ENCODE data around the gene AK5. TPM values are rescaled to one million over a fixed set of nuclear protein-coding genes. Genes with fewer than 3 reads are reported as not detected.

AK5 gene
- total RNA-seq, 1 experiment from 2014 or later: 3.8 TPM

DNA sequence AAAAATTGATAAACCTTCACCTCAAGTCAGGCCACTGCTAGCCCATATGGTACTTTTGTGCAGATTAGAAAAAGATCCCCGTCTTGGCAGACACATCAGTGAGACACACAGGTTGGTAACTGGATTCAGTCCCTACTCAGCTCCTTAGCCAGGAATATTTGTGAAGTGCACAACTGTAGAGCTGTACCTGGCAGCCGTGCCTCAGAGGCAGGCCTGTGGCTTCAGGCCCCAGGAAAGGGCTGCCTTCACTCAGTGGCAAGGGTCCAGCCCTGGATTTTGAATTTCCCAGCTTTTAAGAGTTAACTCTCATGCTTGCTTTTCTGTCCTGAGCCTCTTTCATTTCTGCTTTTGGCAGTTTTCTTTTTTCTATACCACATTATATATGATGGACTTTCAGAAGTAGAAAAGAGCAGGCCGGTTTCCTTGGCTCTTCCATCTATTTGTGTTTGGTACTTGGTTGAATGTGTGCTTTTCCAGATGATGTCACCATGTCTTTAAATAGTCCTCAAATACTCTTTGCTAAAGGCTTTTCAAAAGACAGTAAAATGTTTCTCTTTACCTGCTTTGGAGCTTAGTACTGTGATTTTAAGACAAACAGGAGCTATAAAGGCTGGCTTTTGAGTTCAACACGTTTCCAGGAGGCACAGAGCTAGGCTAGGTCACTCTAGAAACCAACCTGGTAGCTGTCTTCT is 186.6 kb downstream of the AK5 start:
- CTCF ChIA-PET: no interaction called here
- Histone ChIP-seq H3K4me3 (ENCODE audit: low read length) (no peak overlapping the region), H3K27me3 (ENCODE audit: low read length) (no peaks in the 10 kb centered on the region), H3K27ac (ENCODE audit: low read length) (no peak overlapping the region), H3K79me2 (ENCODE audit: low read length) (no peaks in the 10 kb centered on the region), H3K9me3 (ENCODE audit: low read length) (no peaks in the 10 kb centered on the region), H3K36me3 (ENCODE audit: low read depth, low read length) (no peaks in the 10 kb centered on the region), H3K9me2 (replicated peaks; ENCODE audit: low read length) (no peaks in the 10 kb centered on the region), H3K4me2 (ENCODE audit: low read length) (no peak overlapping the region), H3F3A (ENCODE audit: low read length, unreplicated experiment) (no peaks in the 10 kb centered on the region), H3K9ac (ENCODE audit: low read length) (no peak overlapping the region), H2AFZ (ENCODE audit: low read length) (no peak overlapping the region), H3K4me1 (ENCODE audit: insufficient read depth, low read length) (peaks cover 8% of the 10 kb centered on the region; the same call in 1 of the 2 replicates), H4K20me1 (ENCODE audit: low read length) (no peaks in the 10 kb centered on the region)
- ATAC-seq: no peak; the same call in 1 of the 2 replicates
- DNase-seq: no peak
- TF ChIP-seq EZH2phosphoT487 (IDR thresholded peaks at IDR 0.05; ENCODE audit: borderline replicate concordance, low read length) (no peak), EZH2 (IDR thresholded peaks at IDR 0.05; ENCODE audit: low read length, unreplicated experiment) (no peak)
- TF ChIP-seq, protein P1, sequence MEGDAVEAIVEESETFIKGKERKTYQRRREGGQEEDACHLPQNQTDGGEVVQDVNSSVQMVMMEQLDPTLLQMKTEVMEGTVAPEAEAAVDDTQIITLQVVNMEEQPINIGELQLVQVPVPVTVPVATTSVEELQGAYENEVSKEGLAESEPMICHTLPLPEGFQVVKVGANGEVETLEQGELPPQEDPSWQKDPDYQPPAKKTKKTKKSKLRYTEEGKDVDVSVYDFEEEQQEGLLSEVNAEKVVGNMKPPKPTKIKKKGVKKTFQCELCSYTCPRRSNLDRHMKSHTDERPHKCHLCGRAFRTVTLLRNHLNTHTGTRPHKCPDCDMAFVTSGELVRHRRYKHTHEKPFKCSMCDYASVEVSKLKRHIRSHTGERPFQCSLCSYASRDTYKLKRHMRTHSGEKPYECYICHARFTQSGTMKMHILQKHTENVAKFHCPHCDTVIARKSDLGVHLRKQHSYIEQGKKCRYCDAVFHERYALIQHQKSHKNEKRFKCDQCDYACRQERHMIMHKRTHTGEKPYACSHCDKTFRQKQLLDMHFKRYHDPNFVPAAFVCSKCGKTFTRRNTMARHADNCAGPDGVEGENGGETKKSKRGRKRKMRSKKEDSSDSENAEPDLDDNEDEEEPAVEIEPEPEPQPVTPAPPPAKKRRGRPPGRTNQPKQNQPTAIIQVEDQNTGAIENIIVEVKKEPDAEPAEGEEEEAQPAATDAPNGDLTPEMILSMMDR (conservative IDR thresholded peaks at IDR 0.05; ENCODE audit: low read depth, low read length): no peak
- BruUV-seq (replicated peaks): no TSS peak
- POLR2A ChIA-PET (ENCODE audit: unreplicated experiment): no interaction called here
- intact Hi-C loops (cut with micrococcal nuclease): no loop called here

DNA sequence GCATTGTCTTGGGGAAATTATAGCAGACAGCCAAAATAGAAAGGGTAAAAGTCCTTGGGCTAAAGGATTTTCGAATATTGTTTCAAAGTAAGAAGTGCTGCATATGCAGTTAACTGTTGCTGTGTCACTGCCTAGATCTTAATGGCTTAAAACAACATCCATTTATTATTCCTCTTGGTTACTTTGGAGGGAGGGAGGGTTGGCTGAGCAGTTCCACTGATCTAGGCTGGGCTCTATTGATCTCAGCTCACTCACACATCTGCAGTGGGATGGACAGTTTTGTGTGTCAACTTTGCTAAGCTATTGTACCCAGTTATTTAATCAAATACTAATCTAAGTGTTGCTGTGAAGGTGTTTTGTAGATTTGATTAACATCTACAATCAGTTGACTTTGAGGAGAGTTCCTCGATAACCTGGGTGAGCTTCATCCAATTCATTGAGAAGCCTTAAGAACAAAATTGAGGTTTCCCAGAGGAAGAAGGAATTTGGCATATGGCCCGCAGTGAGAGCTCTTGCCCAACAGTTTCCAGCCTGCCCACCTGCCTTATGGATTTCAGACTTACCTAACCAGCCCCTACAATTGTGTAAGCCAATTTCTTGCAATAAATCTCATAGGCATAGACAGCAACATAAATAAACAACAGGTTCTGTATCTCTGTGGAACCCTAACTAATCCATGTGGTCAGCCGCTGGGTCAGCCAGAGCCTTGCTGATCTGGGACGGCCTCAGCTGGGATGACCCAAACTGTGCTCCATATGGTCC is 187.3 kb downstream of the AK5 start:
- no peaks in the 10 kb centered on the region for H3K9me2 ChIP-seq (replicated peaks; ENCODE audit: low read length)
- no peak for ATAC-seq
- no peak for DNase-seq
- no peaks in the 10 kb centered on the region for H3K27me3 ChIP-seq (ENCODE audit: low read length)
- no peak overlapping the region for H3K9ac ChIP-seq (ENCODE audit: low read length)
- CTCF ChIA-PET: no interaction called here
- intact Hi-C loops (cut with micrococcal nuclease): no loop called here
- H2AFZ ChIP-seq (ENCODE audit: low read length): no peak overlapping the region
- H3F3A ChIP-seq (ENCODE audit: low read length, unreplicated experiment): no peaks in the 10 kb centered on the region
- no peak overlapping the region for H3K27ac ChIP-seq (ENCODE audit: low read length)
- H3K36me3 ChIP-seq (ENCODE audit: low read depth, low read length): no peaks in the 10 kb centered on the region
- POLR2A ChIA-PET (ENCODE audit: unreplicated experiment): no interaction called here
- BruUV-seq (replicated peaks): no TSS peak
- peaks cover 15% of the 10 kb centered on the region for H3K4me1 ChIP-seq (ENCODE audit: insufficient read depth, low read length)
- H4K20me1 ChIP-seq (ENCODE audit: low read length): no peaks in the 10 kb centered on the region
- no peak overlapping the region for H3K4me2 ChIP-seq (ENCODE audit: low read length)
- no peaks in the 10 kb centered on the region for H3K9me3 ChIP-seq (ENCODE audit: low read length)
- TF ChIP-seq EZH2 (IDR thresholded peaks at IDR 0.05; ENCODE audit: low read length, unreplicated experiment) (no peak), EZH2phosphoT487 (IDR thresholded peaks at IDR 0.05; ENCODE audit: borderline replicate concordance, low read length) (no peak)
- TF ChIP-seq, protein P1 (conservative IDR thresholded peaks at IDR 0.05; ENCODE audit: low read depth, low read length): no peak
- no peaks in the 10 kb centered on the region for H3K79me2 ChIP-seq (ENCODE audit: low read length)
- H3K4me3 ChIP-seq (ENCODE audit: low read length): no peak overlapping the region

DNA sequence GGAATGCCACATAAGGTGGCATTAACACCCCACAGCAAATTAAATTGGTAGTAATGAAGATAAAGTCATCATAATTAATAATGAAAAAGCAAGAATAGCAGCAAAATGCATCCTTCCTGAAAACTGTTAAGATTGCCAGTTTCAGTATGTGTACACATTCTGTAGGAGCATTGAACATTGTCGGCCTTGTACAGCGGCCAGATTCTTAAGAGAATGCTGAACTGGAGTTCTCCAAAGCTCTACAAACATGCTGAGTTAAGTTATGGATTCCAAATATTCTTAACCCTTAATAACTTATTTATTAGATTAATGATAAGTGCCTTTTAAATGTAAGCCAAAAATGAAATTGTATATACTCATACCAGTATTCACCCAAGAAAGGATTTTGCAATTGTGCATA is 189.9 kb downstream of the AK5 start:
- Histone ChIP-seq H3F3A (ENCODE audit: low read length, unreplicated experiment) (no peaks in the 10 kb centered on the region), H3K27me3 (ENCODE audit: low read length) (no peaks in the 10 kb centered on the region), H4K20me1 (ENCODE audit: low read length) (no peaks in the 10 kb centered on the region), H3K36me3 (ENCODE audit: low read depth, low read length) (no peaks in the 10 kb centered on the region), H3K4me1 (ENCODE audit: insufficient read depth, low read length) (peaks cover 18% of the 10 kb centered on the region), H3K4me3 (ENCODE audit: low read length) (no peak overlapping the region), H2AFZ (ENCODE audit: low read length) (no peak overlapping the region), H3K79me2 (ENCODE audit: low read length) (no peaks in the 10 kb centered on the region), H3K9me3 (ENCODE audit: low read length) (no peaks in the 10 kb centered on the region), H3K27ac (ENCODE audit: low read length) (no peak overlapping the region), H3K9me2 (replicated peaks; ENCODE audit: low read length) (no peaks in the 10 kb centered on the region), H3K4me2 (ENCODE audit: low read length) (no peak overlapping the region), H3K9ac (ENCODE audit: low read length) (no peak overlapping the region)
- ChIA-PET CTCF (no interaction called here), POLR2A (ENCODE audit: unreplicated experiment) (interaction anchor here (0.6 kb wide), 1 partner anchor 81 kb away, joined by 4 read pairs; no protein-coding TSS in a partner anchor)
- no TSS peak for BruUV-seq (replicated peaks)
- intact Hi-C loops (cut with micrococcal nuclease): no loop called here
- DNase-seq (no peak), ATAC-seq (no peak)
- no peak for TF ChIP-seq EZH2 (IDR thresholded peaks at IDR 0.05; ENCODE audit: low read length, unreplicated experiment)
- no peak for TF ChIP-seq EZH2phosphoT487 (IDR thresholded peaks at IDR 0.05; ENCODE audit: borderline replicate concordance, low read length)
- TF ChIP-seq, protein P1 (conservative IDR thresholded peaks at IDR 0.05; ENCODE audit: low read depth, low read length): no peak
